B cell (primary cell): ENCODE results near the gene KIF11. TPM values are rescaled to one million over a fixed set of nuclear protein-coding genes. Genes with fewer than 3 reads are reported as not detected.

Experiments used
- ATAC-seq: fragments of 200-7000 bp; cut with Tn5 transposase; one replicate; pipeline ENCODE4 v1.10.0; 2021; ENCODE audit warnings: low read depth, mild to moderate bottlenecking, moderate number of reproducible peaks, moderate library complexity
- CTCF ChIA-PET: fragments of 350-600 bp; sonication (Branson Sonifier 250); formaldehyde crosslinking; loops from one replicate; lab custom pipeline; 2021; ENCODE audit warnings: antibody characterized with exemption, inconsistent platforms; lab: Charles Lee
- POLR2A ChIA-PET: fragments of 350-600 bp; sonication (Branson Sonifier 250); formaldehyde crosslinking; loops from one replicate; lab custom pipeline; 2021; ENCODE audit warnings: antibody characterized with exemption; lab: Charles Lee
- DNase-seq: peaks from one replicate; pipeline ENCODE4 v3.0.0; 2013
- H2AFZ ChIP-seq: 2 replicates; pipeline ENCODE4 v1.6.1; 2012; ENCODE audit warnings: mild to moderate bottlenecking, low read depth, low read length; ENCODE audit not compliant: insufficient read depth, poor library complexity, severe bottlenecking
- H3K27ac ChIP-seq, 2 donors: 1 replicate in 1 of 2; 2 replicates in 1 of 2; pipeline ENCODE4 v1.5.1; 2012 to 2013; ENCODE audit warnings: low read length in 2 of 2, mild to moderate bottlenecking in 2 of 2, moderate library complexity in 1 of 2
- H3K27me3 ChIP-seq, 4 experiments: fragments of 200-600 bp in 1 of 4; sonication (generic) in 1 of 4; replicated peaks in 1 of 4; 1 replicate in 2 of 4; 2 replicates in 2 of 4; pipeline versions ENCODE4 v1.6.1 to v1.7.0; 2013 to 2016; ENCODE audit warnings: low read length in 3 of 4, mild to moderate bottlenecking in 2 of 4, mixed read lengths in 1 of 4, moderate library complexity in 1 of 4; ENCODE audit not compliant: insufficient read depth in 4 of 4, control insufficient read depth in 3 of 4; ENCODE audit errors: control extremely low read depth in 1 of 4
- H3K36me3 ChIP-seq, 2 experiments: replicated peaks in 1 of 2; 1 replicate in 1 of 2; 2 replicates in 1 of 2; pipeline versions ENCODE4 v1.6.1 to v1.7.1; 2013; ENCODE audit warnings: low read length in 1 of 2; ENCODE audit not compliant: insufficient read depth in 2 of 2, control insufficient read depth in 1 of 2; ENCODE audit errors: control extremely low read depth in 1 of 2, extremely low read depth in 1 of 2
- H3K4me1 ChIP-seq, 2 donors: fragments of 200-600 bp in 1 of 2; sonication (generic) in 1 of 2; 1 replicate in 1 of 2; 2 replicates in 1 of 2; pipeline versions ENCODE4 v1.5.1 to v1.6.1; 2013 to 2017; ENCODE audit warnings: low read length in 2 of 2; ENCODE audit not compliant: control insufficient read depth in 2 of 2, insufficient read depth in 2 of 2
- H3K4me2 ChIP-seq: replicated peaks from 2 replicates; pipeline ENCODE3; 2012; ENCODE audit warnings: mild to moderate bottlenecking, low read depth, low read length; ENCODE audit not compliant: poor library complexity, severe bottlenecking
- H3K4me3 ChIP-seq, 5 experiments: fragments of 200-600 bp in 1 of 5; sonication (generic) in 1 of 5; 1 replicate in 3 of 5; 2 replicates in 2 of 5; pipeline versions ENCODE4 v1.5.1 to v1.7.0; 2011 to 2016; ENCODE audit warnings: low read length in 4 of 5, mild to moderate bottlenecking in 4 of 5, low read depth in 2 of 5, control low read depth in 1 of 5, moderate library complexity in 1 of 5; ENCODE audit not compliant: insufficient read depth in 1 of 5; ENCODE audit errors: control extremely low read depth in 1 of 5, extremely low read depth in 1 of 5
- H3K79me2 ChIP-seq: fragments of 200-600 bp; sonication (generic); one replicate; pipeline ENCODE4 v1.6.0; 2016; ENCODE audit warnings: low read length; ENCODE audit not compliant: control insufficient read depth, insufficient read depth
- H3K9ac ChIP-seq: fragments of 200-600 bp; sonication (generic); 2 replicates; pipeline ENCODE4 v1.6.1; 2017; ENCODE audit warnings: mild to moderate bottlenecking, low read length, moderate library complexity
- H3K9me3 ChIP-seq, 3 donors: one replicate each; pipeline versions ENCODE4 v1.6.1 to v1.7.1; 2013; ENCODE audit warnings: low read length in 2 of 3; ENCODE audit not compliant: control insufficient read depth in 2 of 3, insufficient read depth in 1 of 3; ENCODE audit errors: control extremely low read depth in 1 of 3
- H4K20me1 ChIP-seq: 2 replicates; pipeline ENCODE4 v1.6.0; 2012; ENCODE audit warnings: mild to moderate bottlenecking, low read length; ENCODE audit not compliant: insufficient read depth, control insufficient read depth, poor library complexity, severe bottlenecking
- H3K27ac Mint-ChIP-seq: one replicate; pipeline ENCODE4 v1.8.0; 2021; ENCODE audit warnings: mixed read lengths
- H3K27me3 Mint-ChIP-seq: one replicate; pipeline ENCODE4 v1.8.0; 2021; ENCODE audit warnings: mixed read lengths
- H3K4me1 Mint-ChIP-seq: one replicate; pipeline ENCODE4 v1.8.0; 2021; ENCODE audit warnings: mixed read lengths
- H3K4me3 Mint-ChIP-seq: one replicate; pipeline ENCODE4 v1.8.0; 2021; ENCODE audit warnings: mixed read lengths
- H3K9me3 Mint-ChIP-seq: one replicate; pipeline ENCODE4 v1.8.0; 2022; ENCODE audit warnings: mixed read lengths; ENCODE audit not compliant: insufficient read depth
- CTCF ChIP-seq: fragments of 200-600 bp; IDR thresholded peaks from one replicate; pipeline ENCODE4 v1.8.0; 2022; ENCODE audit warnings: antibody characterized with exemption, mild to moderate bottlenecking
- EZH2 ChIP-seq: IDR thresholded peaks from 2 replicates; pipeline ENCODE4 v1.6.1; 2012; ENCODE audit warnings: borderline replicate concordance, low read depth, mild to moderate bottlenecking, moderate library complexity, low read length; ENCODE audit not compliant: insufficient read depth, poor library complexity, severe bottlenecking
- WGBS: methylation state at CpG from one replicate; pipeline ENCODE4 v1.1.5; 2013; ENCODE audit warnings: missing lambda C conversion rate; ENCODE audit not compliant: insufficient coverage; 5-methylcytosine and 5-hydroxymethylcytosine counted together
- intact Hi-C: fragments of 100-400 bp; cut with micrococcal nuclease; formaldehyde crosslinking; loops from one replicate; pipeline ENCODE4 v1.10.0; 2022
- polyA plus RNA-seq: library from polyadenylated mRNA; depleted of rRNA; stranded (reverse); fragments of >200 nt; gene quantifications from 2 replicates; pipeline ENCODE4 v1.2.3, GENCODE V29; 2012
- total RNA-seq, 2 donors: library from RNA; stranded (reverse); fragments of 120-200 nt in 1 of 2; gene quantifications; 1 replicate in 1 of 2; 2 replicates in 1 of 2; pipeline versions ENCODE4 v1.2.3 to v1.2.4, GENCODE V29; 2013 to 2022

KIF11 gene
- total and polyA plus RNA-seq, 2 donors (not counting 1 experiment from before 2014, with no cell fraction given): 0.64 to 1.8 TPM

GRCh38 chr10:92657024-92657423 is 64.1 kb downstream of the KIF11 start:
- intact Hi-C loops: no loop called here
- no peak for TF ChIP-seq EZH2
- TF ChIP-seq CTCF: no peak
- whole genome bisulfite sequencing: 100% methylated on average over 1 of the region's 5 CpGs
- Histone ChIP-seq H3K9me3 (peaks cover 0 to 9% (median 0%) of the 10 kb centered on the region in 3 donors), H2AFZ (no peak overlapping the region), H4K20me1 (no peaks in the 10 kb centered on the region), H3K4me2 (no peak overlapping the region), H3K27ac (no peak overlapping the region), H3K27me3 (no peaks in the 10 kb centered on the region), H3K79me2 (no peaks in the 10 kb centered on the region), H3K36me3 (peaks cover 2% of the 10 kb centered on the region in 2 experiments), H3K4me3 (no peak overlapping the region), H3K9ac (no peak overlapping the region), H3K4me1 (no peaks in the 10 kb centered on the region)
- peaks cover 5% of the 10 kb centered on the region for H3K4me1 Mint-ChIP-seq
- no peaks in the 10 kb centered on the region for H3K9me3 Mint-ChIP-seq
- DNase-seq (no peak), ATAC-seq (no peak)
- H3K27me3 Mint-ChIP-seq: no peaks in the 10 kb centered on the region
- no peak overlapping the region for H3K27ac Mint-ChIP-seq
- ChIA-PET POLR2A (no interaction called here), CTCF (no interaction called here)
- no peak overlapping the region for H3K4me3 Mint-ChIP-seq

- DNase-seq (no peak), ATAC-seq (no peak)
- H3K36me3 ChIP-seq: no peaks in the 10 kb centered on the region
- no peak overlapping the region for H3K4me3 ChIP-seq
- Mint-ChIP-seq H3K27ac (no peak overlapping the region), H3K27me3 (no peaks in the 10 kb centered on the region), H3K4me3 (no peak overlapping the region), H3K4me1 (no peaks in the 10 kb centered on the region), H3K9me3 (peaks cover 9% of the 10 kb centered on the region)
- no peak overlapping the region for H3K9ac ChIP-seq
- H3K9me3 ChIP-seq: peaks cover 7 to 27% (median 20%) of the 10 kb centered on the region in 3 donors
- ChIA-PET CTCF (no interaction called here), POLR2A (no interaction called here)
- H3K27ac ChIP-seq: no peak overlapping the region
- intact Hi-C loops: no loop called here
- no peak for TF ChIP-seq EZH2
- no peak for TF ChIP-seq CTCF
- H2AFZ ChIP-seq: no peak overlapping the region
- H3K4me1 ChIP-seq: no peaks in the 10 kb centered on the region
- H4K20me1 ChIP-seq: no peaks in the 10 kb centered on the region
- H3K27me3 ChIP-seq: no peaks in the 10 kb centered on the region
- no peaks in the 10 kb centered on the region for H3K79me2 ChIP-seq
- no peak overlapping the region for H3K4me2 ChIP-seq
Measured at GRCh38 chr10:92662848-92663247, 69.9 kb downstream of the KIF11 start.
